ENCODE measurements around the gene UBE2V1. TPM values are rescaled to one million over a fixed set of nuclear protein-coding genes. Genes with fewer than 3 reads are reported as not detected.

Gene UBE2V1
- total RNA-seq, 2 donors from 2014 or later, result 47.1 to 64.7 TPM

DNA sequence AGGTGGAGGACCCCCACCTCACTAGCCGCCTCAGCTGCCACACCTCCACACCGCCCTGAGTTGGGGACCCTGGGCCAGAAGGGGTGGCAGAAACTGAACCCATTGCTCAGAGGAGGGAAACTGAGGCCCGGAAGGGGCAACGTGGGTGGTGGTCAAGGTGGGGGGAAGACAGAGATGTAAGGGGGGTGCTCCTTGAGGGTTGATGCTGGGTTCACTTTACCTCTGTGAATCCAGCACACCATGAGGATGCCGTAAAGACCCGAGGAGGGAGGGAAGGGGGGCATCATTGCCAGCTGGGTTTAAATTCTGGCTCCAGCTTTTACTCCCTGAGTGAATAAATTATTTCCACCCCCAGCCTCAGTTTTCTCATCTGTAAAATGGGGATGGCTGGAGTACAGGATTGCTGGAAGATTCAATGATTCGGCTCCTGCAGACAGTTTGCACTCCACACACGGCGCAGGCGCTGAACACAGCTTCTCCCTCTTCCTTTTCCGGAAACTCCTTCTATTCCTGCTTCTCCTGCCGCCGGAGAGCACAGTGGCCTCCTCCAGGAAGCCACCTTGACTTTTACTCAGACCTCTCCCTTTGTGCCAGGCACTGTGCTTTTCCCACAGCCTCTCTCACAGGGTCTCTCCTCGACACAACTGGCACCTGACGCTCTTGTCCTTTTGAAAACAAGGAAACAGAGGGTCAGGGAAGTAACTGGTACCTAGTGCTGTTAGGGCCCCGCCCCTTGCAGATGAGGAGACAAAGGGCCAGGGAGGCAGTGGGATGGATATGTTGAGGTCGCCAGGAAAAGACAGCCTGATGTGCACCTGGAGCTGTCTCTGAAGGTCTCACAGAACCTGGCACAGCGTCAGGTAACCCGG, 59.4 kb downstream of the UBE2V1 start:
- H3K9me3 ChIP-seq, result no peaks in the 10 kb centered on the region
- no peak overlapping the region for H3K4me3 ChIP-seq
- intact Hi-C loops (cut with DNase I), result no loop called here
- DNase-seq (ENCODE audit: low spot score), result no peak
- no peaks in the 10 kb centered on the region for H3K36me3 ChIP-seq
- TF ChIP-seq POLR2A (IDR thresholded peaks at IDR 0.05), result no peak
- TF ChIP-seq, protein P1, sequence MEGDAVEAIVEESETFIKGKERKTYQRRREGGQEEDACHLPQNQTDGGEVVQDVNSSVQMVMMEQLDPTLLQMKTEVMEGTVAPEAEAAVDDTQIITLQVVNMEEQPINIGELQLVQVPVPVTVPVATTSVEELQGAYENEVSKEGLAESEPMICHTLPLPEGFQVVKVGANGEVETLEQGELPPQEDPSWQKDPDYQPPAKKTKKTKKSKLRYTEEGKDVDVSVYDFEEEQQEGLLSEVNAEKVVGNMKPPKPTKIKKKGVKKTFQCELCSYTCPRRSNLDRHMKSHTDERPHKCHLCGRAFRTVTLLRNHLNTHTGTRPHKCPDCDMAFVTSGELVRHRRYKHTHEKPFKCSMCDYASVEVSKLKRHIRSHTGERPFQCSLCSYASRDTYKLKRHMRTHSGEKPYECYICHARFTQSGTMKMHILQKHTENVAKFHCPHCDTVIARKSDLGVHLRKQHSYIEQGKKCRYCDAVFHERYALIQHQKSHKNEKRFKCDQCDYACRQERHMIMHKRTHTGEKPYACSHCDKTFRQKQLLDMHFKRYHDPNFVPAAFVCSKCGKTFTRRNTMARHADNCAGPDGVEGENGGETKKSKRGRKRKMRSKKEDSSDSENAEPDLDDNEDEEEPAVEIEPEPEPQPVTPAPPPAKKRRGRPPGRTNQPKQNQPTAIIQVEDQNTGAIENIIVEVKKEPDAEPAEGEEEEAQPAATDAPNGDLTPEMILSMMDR (IDR thresholded peaks at IDR 0.05), result no peak
- TF ChIP-seq POLR2AphosphoS5 (IDR thresholded peaks at IDR 0.05), result no peak
- no peaks in the 10 kb centered on the region for H3K4me1 ChIP-seq (replicated peaks)
- 73% methylated on average over 19 of the region's 19 CpGs for WGBS
- no peaks in the 10 kb centered on the region for H3K27me3 ChIP-seq (replicated peaks; ENCODE audit: insufficient read depth)
- H3K27ac ChIP-seq, result no peak overlapping the region

DNA sequence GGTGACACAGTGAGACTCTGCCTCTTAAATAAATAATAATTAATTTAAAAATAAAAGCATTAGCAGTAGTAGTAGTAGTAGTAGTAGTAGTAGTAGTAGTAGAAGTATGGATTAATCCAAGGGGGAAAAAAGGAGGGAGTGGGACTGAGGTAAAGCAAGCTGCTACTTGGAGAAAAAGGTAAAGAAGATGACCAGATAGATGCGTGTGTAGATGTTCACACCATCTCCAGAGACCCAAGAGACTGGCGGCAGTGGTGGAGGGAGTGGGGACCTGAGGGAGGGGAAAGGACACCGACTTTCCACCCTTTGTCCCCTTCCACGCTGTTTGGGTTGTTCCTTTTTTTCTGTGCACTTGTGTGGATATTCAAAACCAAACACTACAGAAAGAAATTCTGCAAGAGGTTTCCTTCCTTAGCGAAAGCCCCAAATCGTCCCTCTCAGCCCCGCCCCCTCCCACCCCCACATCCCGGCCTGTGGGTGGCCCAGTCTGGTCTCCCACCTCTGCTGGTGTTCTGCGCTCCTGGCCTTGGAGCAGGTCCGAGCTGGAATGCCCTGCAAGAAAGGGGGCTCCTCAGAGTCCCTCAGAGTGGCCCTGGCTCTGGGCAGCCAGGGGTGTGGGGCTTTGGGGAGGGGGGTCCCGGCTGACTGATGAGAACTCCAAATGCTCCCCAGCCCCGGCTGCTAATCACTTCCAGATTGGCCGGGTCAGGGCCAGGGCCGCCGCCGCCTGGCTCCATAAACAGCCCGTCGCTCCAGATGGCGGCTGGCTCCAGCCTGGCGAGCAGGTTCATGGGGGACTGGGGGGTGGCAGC, 60.2 kb downstream of the UBE2V1 start:
- no peak for DNase-seq (ENCODE audit: low spot score)
- 44% methylated on average over 20 of the region's 20 CpGs for WGBS

DNA sequence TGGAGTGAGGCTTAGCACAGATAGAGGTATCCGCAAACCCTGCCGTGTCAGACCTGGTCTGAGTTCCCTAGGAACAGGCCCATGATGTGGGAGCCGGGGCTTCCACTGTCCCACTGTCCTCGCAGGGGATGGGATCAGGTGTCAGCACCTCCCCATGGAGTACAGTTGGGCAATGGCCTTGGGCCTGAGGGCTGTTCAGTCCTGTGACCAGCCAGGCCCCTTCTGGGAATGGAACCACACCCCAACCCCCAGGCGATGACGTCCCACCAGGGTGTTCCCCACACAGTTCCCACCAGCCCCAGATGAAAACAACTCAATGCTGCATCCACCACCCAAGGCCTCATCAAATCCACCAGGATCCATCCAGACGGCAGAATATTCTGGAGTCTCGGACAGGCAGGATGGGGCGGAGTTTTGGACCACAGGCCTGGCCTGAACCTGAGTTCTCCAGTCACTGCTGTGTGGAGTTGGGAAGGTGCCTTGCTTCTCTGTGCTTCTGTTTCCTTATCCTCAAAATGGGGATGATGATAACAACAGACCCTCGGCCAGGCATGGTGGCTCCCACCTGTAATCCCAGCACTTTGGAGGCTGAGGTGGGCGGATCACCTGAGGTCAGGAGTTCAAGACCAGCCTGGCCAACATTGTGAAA, 62.2 kb downstream of the UBE2V1 start:
- Histone ChIP-seq H3K27ac (no peak overlapping the region), H3K4me1 (replicated peaks) (no peaks in the 10 kb centered on the region), H3K9me3 (no peaks in the 10 kb centered on the region), H3K36me3 (no peaks in the 10 kb centered on the region), H3K4me3 (no peak overlapping the region), H3K27me3 (replicated peaks; ENCODE audit: insufficient read depth) (no peaks in the 10 kb centered on the region)
- 86% methylated on average over 11 of the region's 11 CpGs for WGBS
- TF ChIP-seq POLR2A (IDR thresholded peaks at IDR 0.05) (no peak), POLR2AphosphoS5 (IDR thresholded peaks at IDR 0.05) (no peak)
- TF ChIP-seq, protein P1 (IDR thresholded peaks at IDR 0.05), result no peak
- intact Hi-C loops (cut with DNase I), result no loop called here
- no peak for DNase-seq (ENCODE audit: low spot score)

More for the DNA sequence above, 60.2 kb downstream of the UBE2V1 start:
- intact Hi-C loops (cut with DNase I), result no loop called here
- no peaks in the 10 kb centered on the region for H3K36me3 ChIP-seq
- TF ChIP-seq POLR2A (IDR thresholded peaks at IDR 0.05) (no peak), POLR2AphosphoS5 (IDR thresholded peaks at IDR 0.05) (no peak)
- TF ChIP-seq, protein P1 (IDR thresholded peaks at IDR 0.05), result no peak
- no peaks in the 10 kb centered on the region for H3K27me3 ChIP-seq (replicated peaks; ENCODE audit: insufficient read depth)
- no peaks in the 10 kb centered on the region for H3K4me1 ChIP-seq (replicated peaks)
- no peaks in the 10 kb centered on the region for H3K9me3 ChIP-seq
- H3K27ac ChIP-seq, result no peak overlapping the region
- H3K4me3 ChIP-seq, result no peak overlapping the region

DNA sequence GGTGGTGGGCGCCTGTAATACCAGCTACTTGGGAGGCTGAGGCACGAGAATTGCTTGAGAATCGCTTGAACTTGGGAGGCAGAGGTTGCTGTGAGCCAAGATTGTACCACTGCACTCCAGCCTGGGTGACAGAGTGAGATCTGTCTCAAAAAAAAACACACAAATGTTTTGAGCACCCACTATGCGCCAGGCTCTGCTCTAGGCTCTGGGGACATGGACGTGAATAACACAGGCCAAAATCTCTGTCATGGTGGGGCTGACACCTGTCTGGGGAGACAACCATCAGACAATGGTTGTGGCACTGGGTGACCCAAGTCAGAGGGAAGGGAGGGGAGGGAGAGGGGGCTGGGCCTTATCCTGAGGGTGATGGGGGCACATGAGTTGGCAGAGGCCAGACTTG, 62.7 kb downstream of the UBE2V1 start:
- no peaks in the 10 kb centered on the region for H3K4me1 ChIP-seq (replicated peaks)

More for the DNA sequence above, 62.7 kb downstream of the UBE2V1 start:
- TF ChIP-seq POLR2A (IDR thresholded peaks at IDR 0.05), result no peak
- TF ChIP-seq, protein P1 (IDR thresholded peaks at IDR 0.05), result no peak
- TF ChIP-seq POLR2AphosphoS5 (IDR thresholded peaks at IDR 0.05), result no peak
- H3K4me3 ChIP-seq, result no peak overlapping the region
- 99% methylated on average over 5 of the region's 5 CpGs for WGBS
- no peak for DNase-seq (ENCODE audit: low spot score)
- no peak overlapping the region for H3K27ac ChIP-seq
- H3K27me3 ChIP-seq (replicated peaks; ENCODE audit: insufficient read depth), result no peaks in the 10 kb centered on the region
- H3K9me3 ChIP-seq, result no peaks in the 10 kb centered on the region
- no peaks in the 10 kb centered on the region for H3K36me3 ChIP-seq
- intact Hi-C loops (cut with DNase I), result no loop called here

Measured in prostate gland (tissue), 2 donors.